ENCODE measurements around the gene SYNJ2BP.

SYNJ2BP gene

DNA sequence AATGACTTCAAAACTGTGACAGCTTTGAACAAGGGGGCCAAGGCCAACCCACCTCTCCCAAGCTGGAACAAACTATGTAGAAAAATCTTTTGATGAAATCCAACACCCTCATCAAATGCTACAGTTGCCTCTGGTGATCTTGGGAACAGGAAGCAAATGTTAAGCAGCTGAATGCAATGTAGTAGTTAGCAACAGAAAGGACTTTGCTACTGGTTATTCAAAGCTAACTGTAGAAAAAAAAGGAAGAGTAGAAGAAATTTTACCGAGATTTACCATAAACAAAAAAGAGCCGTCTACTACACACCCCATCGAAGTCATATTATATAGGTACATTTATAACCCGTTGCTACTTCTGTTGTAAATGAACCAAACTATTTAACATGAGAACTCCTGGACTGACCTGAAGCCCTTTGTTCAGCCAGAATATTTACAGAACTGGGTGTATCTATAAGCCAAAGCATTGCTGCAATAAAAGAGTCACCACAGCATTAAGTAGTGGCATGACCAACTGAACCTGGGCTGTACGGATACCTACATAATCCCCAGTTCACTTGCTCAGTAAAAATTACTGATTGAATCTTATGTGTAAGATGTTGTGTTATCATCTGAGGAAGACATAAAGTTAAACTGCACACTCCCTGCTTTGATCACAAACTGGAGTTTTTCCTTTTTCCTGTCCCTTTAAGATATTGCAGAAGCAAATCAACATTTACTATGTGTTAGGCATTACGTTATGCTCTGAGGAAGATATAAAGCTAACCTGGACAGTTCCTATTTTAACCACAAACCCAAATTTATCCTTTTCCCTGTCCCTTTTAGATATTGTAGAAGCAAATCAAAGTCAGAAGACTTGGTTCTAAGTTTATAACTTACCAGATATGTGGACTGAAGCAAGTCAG lies 25.1 kb downstream of the SYNJ2BP start:
- no peak for DNase-seq

DNA sequence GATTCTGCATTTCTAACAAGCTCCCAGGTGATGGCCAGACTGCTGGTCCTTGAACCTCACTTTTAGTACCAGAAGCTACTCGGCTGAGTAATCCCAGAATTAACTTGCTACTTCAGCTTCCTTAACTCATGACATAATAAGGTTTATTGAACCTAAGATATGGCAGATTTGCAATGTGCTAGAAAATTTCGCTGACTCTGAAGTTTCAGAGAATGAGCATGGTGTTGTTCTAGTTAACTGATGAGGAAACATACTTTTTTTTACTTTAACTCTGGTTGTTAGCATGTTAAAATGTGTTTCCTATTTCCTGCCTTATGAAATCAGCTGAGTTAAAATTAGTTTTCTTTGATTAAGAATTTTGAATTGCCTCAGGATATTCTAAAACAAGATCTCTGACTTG lies 34.4 kb downstream of the SYNJ2BP start:
- no peak for DNase-seq

DNA sequence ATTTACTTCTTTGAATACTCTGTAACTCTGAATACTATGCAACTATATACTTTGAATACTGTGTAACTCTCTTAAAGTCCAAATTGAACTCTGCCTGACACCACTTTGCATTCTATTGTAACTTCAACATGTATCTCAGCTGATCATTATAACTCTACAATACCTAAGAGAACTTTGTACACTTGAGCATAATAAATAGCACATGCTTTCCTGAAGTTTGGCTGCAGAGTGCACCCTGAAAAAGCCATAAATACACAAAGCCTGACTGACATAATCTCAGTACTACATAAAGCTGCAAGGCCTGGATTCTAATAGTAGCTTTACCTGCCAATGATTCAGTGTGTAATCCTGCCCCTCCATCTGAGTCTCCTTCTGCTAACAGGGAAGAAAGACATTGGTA lies 36.1 kb downstream of the SYNJ2BP start:
- no peak for DNase-seq

DNA sequence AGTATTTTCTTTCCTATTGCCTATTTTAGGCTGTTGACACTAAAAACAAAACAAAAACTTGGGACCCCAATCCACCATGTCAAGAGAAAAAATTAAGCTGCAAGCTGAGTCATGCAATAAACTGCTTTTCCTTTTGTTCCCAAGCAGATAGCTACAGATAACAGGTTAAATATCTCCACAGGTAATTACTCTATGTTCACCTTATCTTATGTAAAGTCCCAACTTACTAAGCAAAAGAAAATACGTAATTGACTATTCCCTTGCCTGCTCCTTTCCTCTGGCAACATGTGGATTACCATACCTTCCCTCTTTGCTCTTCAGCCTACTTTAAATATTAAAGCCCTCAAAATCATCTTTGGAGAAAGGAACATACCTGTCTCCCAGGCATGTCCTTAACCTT lies 38.2 kb downstream of the SYNJ2BP start:
- DNase-seq = no peak
